Mucosa of stomach (tissue), 1 donor: ENCODE measurements around the gene KDM2B.
"Not testable (repeated sequence)": the region's sequence is repeated elsewhere in the genome, so short reads cannot be mapped to it uniquely, and the experiment has no call there.

ENCODE experiments used
- H3K27me3 ChIP-seq: one replicate; pipeline ENCODE4 v1.7.0; 2013; ENCODE audit warnings: mild to moderate bottlenecking, low read length; ENCODE audit not compliant: control insufficient read depth, insufficient read depth
- H3K36me3 ChIP-seq: one replicate; pipeline ENCODE4 v1.7.0; 2013; ENCODE audit warnings: low read length; ENCODE audit not compliant: control insufficient read depth, insufficient read depth
- H3K4me1 ChIP-seq: one replicate; pipeline ENCODE4 v1.7.0; 2013; ENCODE audit warnings: mild to moderate bottlenecking, low read length; ENCODE audit not compliant: control insufficient read depth, insufficient read depth
- H3K4me3 ChIP-seq: one replicate; pipeline ENCODE4 v1.7.0; 2013; ENCODE audit warnings: low read length
- H3K9ac ChIP-seq: one replicate; pipeline ENCODE4 v1.7.0; 2013; ENCODE audit warnings: mild to moderate bottlenecking, low read length, moderate library complexity
- H3K9me3 ChIP-seq: one replicate; pipeline ENCODE4 v1.7.0; 2013; ENCODE audit warnings: mild to moderate bottlenecking, low read length, moderate library complexity; ENCODE audit not compliant: control insufficient read depth
- donor health status: Pancreatic carcinoma.

KDM2B gene

DNA sequence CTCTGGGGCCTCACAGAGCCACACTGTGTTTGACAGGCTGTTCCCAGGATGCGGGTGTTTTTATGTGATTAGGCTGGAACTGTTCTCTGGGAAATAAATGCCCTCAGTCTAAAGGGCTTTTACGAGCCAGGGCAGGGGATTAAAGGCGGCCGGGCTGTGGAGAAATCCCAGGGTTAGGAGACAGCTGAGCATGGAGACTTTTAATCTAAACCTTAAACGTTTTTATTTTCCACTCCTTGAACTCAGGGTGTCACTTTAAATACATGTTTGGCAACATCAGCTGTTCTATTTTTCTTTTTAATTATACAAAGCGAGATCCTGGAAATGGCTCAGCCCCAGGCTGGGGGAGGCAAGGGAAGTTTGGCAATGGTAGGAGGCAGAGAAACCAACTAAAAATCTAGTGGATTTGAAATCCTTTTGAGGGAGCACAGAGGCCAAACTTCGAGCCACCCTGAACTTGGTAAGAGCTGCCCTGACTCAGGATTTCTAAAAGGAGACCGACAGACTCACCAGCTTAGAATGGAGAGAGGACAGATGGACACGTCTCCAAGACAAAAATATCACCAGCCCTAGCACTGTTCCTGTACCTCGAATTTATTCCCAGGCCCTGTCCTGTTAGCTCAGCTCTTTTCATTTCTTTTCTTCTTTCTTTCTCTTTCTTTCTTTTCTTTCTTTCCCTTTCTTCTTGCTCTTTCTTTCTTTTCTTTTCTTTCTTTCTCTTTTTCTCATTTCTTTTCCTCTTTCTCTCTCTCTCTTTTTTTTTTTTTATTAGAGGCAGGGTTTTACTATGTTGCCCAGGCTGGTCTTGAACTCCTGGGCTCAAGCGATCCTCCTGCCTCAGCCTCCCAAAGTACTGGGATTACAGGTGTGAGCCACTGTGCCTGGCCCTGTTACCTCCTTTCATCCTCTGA, 29.7 kb upstream of the KDM2B start:
- H3K36me3 ChIP-seq = no peaks in the 10 kb centered on the region
- no peaks in the 10 kb centered on the region for H3K4me1 ChIP-seq
- H3K9me3 ChIP-seq = no peaks in the 10 kb centered on the region
- no peak overlapping the region for H3K4me3 ChIP-seq
- H3K9ac ChIP-seq = no peak overlapping the region
- H3K27me3 ChIP-seq = no peaks in the 10 kb centered on the region

DNA sequence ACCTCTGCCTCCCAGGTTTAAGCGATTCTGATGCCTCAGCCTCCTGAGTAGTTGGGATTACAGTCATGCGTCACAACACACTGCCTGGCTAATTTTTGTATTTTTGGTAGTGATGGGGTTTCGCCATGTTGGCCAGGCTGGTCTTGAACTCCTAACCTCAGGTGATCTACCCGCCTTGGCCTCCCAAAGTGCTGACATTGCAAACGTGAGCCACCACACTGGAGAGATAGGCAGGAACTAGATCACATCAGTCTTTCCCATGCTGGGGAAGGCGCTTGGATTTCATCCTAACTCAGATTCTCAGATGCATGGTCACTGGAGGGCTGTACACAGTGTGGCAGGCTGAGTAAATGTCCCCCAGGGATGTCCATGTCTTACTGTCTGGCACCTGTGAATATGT, 27.5 kb upstream of the KDM2B start:
- no peak overlapping the region for H3K9ac ChIP-seq
- no peaks in the 10 kb centered on the region for H3K9me3 ChIP-seq
- no peak overlapping the region for H3K4me3 ChIP-seq
- no peaks in the 10 kb centered on the region for H3K36me3 ChIP-seq
- H3K4me1 ChIP-seq = no peaks in the 10 kb centered on the region
- no peaks in the 10 kb centered on the region for H3K27me3 ChIP-seq

DNA sequence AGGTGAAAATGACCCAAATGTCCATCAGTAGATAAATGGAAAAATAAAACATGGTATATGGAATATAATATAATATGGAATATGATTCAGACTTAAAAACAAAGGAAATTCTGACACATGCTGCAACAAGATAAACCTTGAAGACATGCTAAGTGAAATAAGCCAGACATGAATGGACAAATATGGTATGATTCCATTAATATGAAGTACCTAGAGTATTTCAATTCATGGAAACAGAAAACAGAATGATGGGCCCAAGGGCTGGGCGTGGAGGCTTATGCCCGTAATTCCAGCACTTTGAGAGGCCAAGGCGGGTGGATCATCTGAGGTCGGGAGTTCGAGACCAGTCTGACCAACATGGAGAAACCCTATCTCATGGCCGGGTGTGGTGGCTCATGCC, 22.8 kb upstream of the KDM2B start:
- Histone ChIP-seq H3K36me3 (no peaks in the 10 kb centered on the region), H3K9ac (no peak overlapping the region), H3K27me3 (no peaks in the 10 kb centered on the region), H3K4me3 (no peak overlapping the region), H3K9me3 (no peaks in the 10 kb centered on the region), H3K4me1 (peaks cover 26% of the 10 kb centered on the region)

DNA sequence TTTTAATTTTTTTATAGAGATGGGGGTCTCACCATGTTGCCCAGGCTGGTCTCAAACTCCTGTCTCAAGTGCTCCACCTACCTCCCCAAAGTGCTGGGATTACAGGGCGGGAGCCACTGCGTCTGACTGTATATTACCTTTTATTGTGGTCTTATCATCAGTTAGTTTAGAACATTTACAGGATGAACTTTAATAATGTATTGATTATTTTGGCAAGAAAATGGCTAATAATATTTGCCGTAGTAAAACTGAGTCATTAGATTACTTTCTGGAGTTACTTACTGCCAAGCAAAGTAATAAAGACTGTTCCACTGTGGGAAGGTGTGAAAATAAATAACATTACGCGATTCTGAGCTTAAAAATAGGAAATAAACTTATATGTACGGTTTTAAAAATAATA, 21.9 kb upstream of the KDM2B start:
- no peaks in the 10 kb centered on the region for H3K27me3 ChIP-seq
- H3K9me3 ChIP-seq = no peaks in the 10 kb centered on the region
- H3K4me1 ChIP-seq = peaks cover 30% of the 10 kb centered on the region
- no peaks in the 10 kb centered on the region for H3K36me3 ChIP-seq
- no peak overlapping the region for H3K4me3 ChIP-seq
- H3K9ac ChIP-seq = no peak overlapping the region

DNA sequence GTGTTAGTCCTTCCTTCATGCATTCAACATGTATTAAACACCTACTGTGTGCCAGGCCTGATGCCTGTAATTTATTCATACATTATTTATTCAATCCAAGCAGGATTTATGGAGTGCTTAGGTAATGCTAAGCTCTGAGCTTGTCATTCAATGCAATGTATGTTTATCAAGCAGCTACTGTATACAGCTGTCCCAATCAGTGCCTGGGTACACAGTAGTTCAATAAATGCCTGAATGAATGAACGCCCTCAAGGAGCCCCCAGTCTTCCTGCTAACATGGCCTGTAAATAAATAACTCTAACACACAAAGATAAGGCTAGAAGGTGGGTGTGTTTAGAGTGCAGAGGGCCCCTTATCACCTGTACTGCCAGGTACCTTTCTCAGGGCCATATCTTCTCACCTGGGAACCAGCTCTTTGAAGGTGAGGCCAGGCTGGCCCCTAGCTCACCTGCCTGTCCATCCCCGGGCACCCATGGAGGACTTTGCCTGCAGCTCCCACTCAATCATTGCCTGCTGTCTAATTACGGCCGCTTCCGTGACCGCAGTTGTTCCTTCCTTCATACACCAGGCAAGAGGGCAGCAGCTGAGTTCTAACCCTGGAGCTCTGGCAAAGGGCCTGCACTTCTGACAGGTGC, 20.0 kb upstream of the KDM2B start:
- no peaks in the 10 kb centered on the region for H3K36me3 ChIP-seq
- no peak overlapping the region for H3K4me3 ChIP-seq
- no peak overlapping the region for H3K9ac ChIP-seq
- H3K4me1 ChIP-seq = peaks cover 30% of the 10 kb centered on the region
- H3K9me3 ChIP-seq = no peaks in the 10 kb centered on the region
- no peaks in the 10 kb centered on the region for H3K27me3 ChIP-seq

DNA sequence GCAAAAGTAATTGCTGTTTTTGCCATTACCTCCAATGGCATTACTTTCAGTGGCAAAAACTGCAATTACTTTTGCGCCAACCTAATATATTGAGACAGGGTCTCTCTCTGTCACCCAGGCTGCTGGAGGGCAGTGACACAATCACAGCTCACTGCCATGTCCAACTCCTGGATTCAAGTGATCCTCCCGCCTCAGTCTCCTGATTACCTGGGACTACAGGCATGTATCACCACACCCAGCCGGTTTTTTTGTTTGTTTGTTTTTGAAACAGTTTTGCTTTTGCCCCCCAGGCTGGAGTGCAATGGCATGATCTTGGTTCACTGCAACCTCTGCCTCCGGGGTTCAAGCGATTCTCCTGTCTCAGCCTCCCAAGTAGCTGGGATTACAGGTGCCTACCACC, 15.7 kb upstream of the KDM2B start:
- no peak overlapping the region for H3K4me3 ChIP-seq
- H3K9me3 ChIP-seq = no peaks in the 10 kb centered on the region
- H3K4me1 ChIP-seq = peaks cover 30% of the 10 kb centered on the region
- H3K27me3 ChIP-seq = no peaks in the 10 kb centered on the region
- H3K36me3 ChIP-seq = no peaks in the 10 kb centered on the region
- no peak overlapping the region for H3K9ac ChIP-seq

DNA sequence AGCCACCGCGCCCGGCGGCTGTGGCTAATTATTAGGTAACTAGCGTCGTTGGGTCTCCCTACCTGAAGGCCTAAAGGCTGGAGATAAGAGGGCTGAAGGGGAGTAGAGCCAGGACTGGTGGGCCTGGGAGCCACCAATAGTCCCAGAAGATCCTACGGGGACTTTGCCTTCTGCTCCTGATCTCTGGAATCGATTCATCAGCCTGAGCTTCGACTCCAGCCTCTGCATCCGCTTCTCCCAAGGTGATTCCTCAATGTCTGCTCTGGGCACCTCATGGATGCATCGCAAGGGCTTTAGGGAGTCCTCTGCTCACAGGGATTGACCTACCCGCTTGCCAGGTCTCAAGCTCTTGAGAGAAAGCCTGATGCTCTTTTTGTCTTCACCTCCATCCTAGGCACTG, 14.7 kb upstream of the KDM2B start:
- peaks cover 20% of the 10 kb centered on the region for H3K4me1 ChIP-seq
- H3K36me3 ChIP-seq = no peaks in the 10 kb centered on the region
- H3K9me3 ChIP-seq = no peaks in the 10 kb centered on the region
- H3K4me3 ChIP-seq = no peak overlapping the region
- H3K9ac ChIP-seq = no peak overlapping the region
- H3K27me3 ChIP-seq = no peaks in the 10 kb centered on the region

DNA sequence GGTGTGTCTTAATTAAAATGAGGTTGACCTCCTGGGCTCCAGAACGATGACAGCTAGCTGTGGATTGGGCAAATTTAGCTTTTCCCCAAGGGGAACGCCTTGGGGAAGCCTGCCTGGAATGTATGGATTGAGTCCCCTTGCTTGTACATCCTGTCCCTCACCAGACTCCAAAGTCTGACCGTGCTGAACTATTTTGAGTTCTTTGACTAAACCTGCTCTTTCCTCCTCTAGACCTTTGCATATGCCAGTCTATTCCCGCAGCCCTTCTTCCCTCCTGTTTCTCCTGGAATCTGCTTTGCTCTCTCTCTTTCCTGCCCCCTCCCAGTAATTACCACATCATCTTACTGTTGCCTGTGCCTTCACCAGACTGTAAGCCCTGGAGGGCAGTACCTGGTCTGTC, 11.5 kb upstream of the KDM2B start:
- H3K9ac ChIP-seq = no peak overlapping the region
- no peaks in the 10 kb centered on the region for H3K36me3 ChIP-seq
- H3K9me3 ChIP-seq = no peaks in the 10 kb centered on the region
- no peaks in the 10 kb centered on the region for H3K4me1 ChIP-seq
- no peak overlapping the region for H3K4me3 ChIP-seq
- no peaks in the 10 kb centered on the region for H3K27me3 ChIP-seq

DNA sequence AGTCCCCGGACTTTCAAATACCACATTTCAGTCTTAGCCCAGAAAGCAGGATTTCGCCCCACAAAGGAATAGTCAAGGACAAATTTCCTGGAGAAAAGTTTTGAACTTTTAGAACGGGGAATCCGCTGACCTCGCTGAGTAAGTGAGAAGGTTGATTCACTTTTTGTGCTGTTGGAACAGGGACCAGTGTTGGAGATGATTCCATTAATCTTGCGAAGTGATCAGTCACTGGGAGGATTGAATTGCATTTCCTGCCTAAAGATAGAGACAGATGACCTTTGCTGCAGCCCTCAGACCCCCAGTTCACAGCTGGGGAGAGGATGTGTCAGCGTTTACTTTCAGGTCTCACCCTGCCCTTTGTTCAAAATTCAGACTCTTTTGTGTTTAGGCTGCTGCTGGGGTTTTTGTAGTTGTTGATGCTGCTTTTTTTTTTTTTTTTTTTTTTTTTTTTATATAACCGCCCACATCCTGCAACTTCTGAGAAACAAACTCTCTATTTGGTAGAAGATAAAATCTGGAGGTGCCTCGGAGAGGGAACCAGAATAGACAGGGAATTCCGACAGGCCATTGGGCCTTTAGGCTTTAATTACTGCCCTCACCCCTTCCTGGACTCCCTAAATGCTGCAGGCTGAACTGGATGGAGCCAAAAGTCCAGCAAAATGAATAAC, 9.8 kb upstream of the KDM2B start:
- no peaks in the 10 kb centered on the region for H3K36me3 ChIP-seq
- H3K4me3 ChIP-seq = no peak overlapping the region
- H3K27me3 ChIP-seq = no peaks in the 10 kb centered on the region
- peak overlapping the region; percentile 30 for H3K9ac ChIP-seq
- H3K9me3 ChIP-seq = no peaks in the 10 kb centered on the region
- no peaks in the 10 kb centered on the region for H3K4me1 ChIP-seq

DNA sequence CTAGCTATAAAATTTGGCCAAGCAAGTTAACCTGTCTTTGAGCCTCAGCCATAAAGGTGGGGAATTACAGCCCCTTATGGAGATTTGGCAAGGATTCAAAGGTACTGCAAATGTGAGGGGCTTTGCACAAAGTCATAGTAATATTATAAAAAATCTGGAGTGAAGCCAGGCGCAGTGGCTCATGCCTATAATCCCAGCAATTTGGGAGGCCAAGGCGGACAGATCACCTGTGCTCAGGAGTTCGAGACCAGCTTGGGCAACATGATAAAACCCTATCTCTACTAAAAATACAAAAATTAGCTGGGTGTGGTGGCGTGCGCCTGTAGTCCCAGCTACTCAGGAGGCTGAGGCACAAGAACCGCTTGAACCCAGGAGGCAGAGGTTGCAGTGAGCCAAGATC, 4.1 kb upstream of the KDM2B start:
- H3K27me3 ChIP-seq, H3K4me3 ChIP-seq: not testable (repeated sequence)
- H3K4me1 ChIP-seq = peaks cover 23% of the 10 kb centered on the region

DNA sequence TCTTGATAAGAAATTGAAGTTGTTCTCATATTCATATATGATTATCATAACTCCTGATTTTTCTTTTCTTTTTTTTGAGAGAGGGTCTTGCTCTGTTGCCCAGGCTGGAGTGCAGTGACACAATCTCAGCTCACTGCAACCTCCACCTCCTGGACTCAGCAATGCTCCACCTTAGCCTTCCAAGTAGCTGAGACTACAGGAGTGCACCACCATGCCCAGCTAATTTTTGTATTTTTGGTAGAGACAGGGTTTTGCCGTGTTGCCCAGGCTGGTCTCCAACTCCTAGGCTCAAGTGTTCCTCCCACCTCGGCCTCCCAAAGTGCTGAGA, 2.5 kb upstream of the KDM2B start:
- H3K4me3 ChIP-seq, H3K9ac ChIP-seq, H3K27me3 ChIP-seq, H3K36me3 ChIP-seq, H3K9me3 ChIP-seq: not testable (repeated sequence)
- H3K4me1 ChIP-seq = peaks cover 23% of the 10 kb centered on the region

More for the DNA sequence above, 4.1 kb upstream of the KDM2B start:
- not testable (repeated sequence) for H3K9ac ChIP-seq, H3K9me3 ChIP-seq, H3K36me3 ChIP-seq

DNA sequence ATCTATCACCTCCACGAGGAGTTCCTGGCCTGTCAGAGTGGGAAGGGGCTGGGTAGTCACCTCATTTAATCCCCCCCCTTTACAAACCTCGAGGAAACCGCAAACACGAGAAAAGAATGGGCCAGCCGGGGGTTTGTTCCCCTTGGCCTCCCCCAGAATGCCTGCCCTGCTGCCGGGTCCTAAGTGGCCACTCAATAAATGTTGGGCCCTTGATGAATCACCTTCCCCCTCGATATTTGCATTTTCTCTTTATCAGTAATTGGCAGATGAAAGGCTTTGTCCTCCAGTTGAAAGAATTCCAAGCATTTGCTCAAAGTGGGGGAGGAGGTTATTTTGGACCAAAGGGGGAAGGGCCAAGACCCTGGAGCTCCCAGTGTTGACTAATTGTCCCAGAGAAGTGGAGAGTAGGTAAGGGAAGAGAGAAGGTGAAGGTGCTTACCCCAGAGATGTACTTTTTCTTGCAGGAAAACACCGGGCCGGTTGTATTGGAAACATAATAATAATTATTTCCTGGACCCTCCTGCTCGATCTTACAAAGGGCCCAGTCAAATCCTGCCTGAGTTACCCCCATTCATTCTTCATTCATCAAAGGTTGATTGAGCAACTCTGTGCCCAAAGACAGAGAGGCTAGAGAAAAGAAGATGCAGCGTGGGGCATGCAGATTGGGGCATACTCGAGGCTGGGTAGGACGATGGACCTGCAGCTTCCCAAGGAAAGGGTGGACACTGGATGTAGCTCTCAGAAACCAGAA, 1.9 kb upstream of the KDM2B start:
- Histone ChIP-seq H3K4me1 (peaks cover 28% of the 10 kb centered on the region), H3K27me3 (no peaks in the 10 kb centered on the region), H3K4me3 (no peak overlapping the region), H3K36me3 (no peaks in the 10 kb centered on the region), H3K9ac (no peak overlapping the region), H3K9me3 (no peaks in the 10 kb centered on the region)
